22Rv1 (cell line): Measurements from ENCODE around the gene HPS1.

ENCODE experiments used
- CTCF ChIP-seq: fragments of 450-650 bp; IDR thresholded peaks from 2 replicates; pipeline ENCODE4 v1.5.1; 2017; ENCODE audit warnings: mild to moderate bottlenecking
- ZFX ChIP-seq: fragments of 450-650 bp; IDR thresholded peaks from 2 replicates; pipeline ENCODE4 v1.6.1; 2017; ENCODE audit warnings: antibody characterized with exemption, borderline replicate concordance

GRCh38 chr10:98438715-98439114, 8.0 kb downstream of the HPS1 start:
- TF ChIP-seq CTCF = no peak
- TF ChIP-seq ZFX = no peak
